CD14-positive monocyte (primary cell): Measurements from ENCODE around the gene MEGF6. TPM values are rescaled to one million over a fixed set of nuclear protein-coding genes. Genes with fewer than 3 reads are reported as not detected.

Source experiments
- DNase-seq, 3 donors: peaks; one replicate each; pipeline ENCODE4 v3.0.0-alpha.2; 2011 to 2022
- H2AFZ ChIP-seq: 2 replicates; pipeline ENCODE4 v1.6.0; 2012; ENCODE audit warnings: mild to moderate bottlenecking, low read depth, low read length, inconsistent platforms; ENCODE audit not compliant: insufficient read depth, poor library complexity, severe bottlenecking
- H3K27ac ChIP-seq, 2 donors: 1 replicate in 1 of 2; 2 replicates in 1 of 2; pipeline ENCODE4 v1.5.1; 2012 to 2013; ENCODE audit warnings: low read length in 2 of 2, control low read depth in 1 of 2, inconsistent platforms in 1 of 2, low read depth in 1 of 2, mild to moderate bottlenecking in 1 of 2
- H3K27me3 ChIP-seq, 2 donors: one replicate each; pipeline versions ENCODE4 v1.6.0 to v1.6.1; 2011 to 2013; ENCODE audit warnings: low read length in 2 of 2; ENCODE audit not compliant: control insufficient read depth in 2 of 2, insufficient read depth in 2 of 2
- H3K36me3 ChIP-seq, 2 donors: replicated peaks in 1 of 2; 1 replicate in 1 of 2; 2 replicates in 1 of 2; pipeline versions ENCODE4 v1.5.1 to v1.6.1; 2012 to 2013; ENCODE audit warnings: low read length in 2 of 2, control low read depth in 1 of 2, inconsistent platforms in 1 of 2, mild to moderate bottlenecking in 1 of 2; ENCODE audit not compliant: insufficient read depth in 2 of 2, control insufficient read depth in 1 of 2
- H3K4me1 ChIP-seq, 2 donors: 1 replicate in 1 of 2; 2 replicates in 1 of 2; pipeline versions ENCODE4 v1.5.1 to v1.6.1; 2012 to 2013; ENCODE audit warnings: low read length in 2 of 2, control low read depth in 1 of 2, inconsistent platforms in 1 of 2, mild to moderate bottlenecking in 1 of 2, moderate library complexity in 1 of 2; ENCODE audit not compliant: insufficient read depth in 2 of 2, control insufficient read depth in 1 of 2
- H3K4me2 ChIP-seq: replicated peaks from 2 replicates; pipeline ENCODE3; 2012; ENCODE audit warnings: low read length, moderate library complexity, mild to moderate bottlenecking; ENCODE audit not compliant: poor library complexity, severe bottlenecking; ENCODE audit errors: extremely low read depth
- H3K4me3 ChIP-seq, 3 experiments: fragments of 200-600 bp in 1 of 3; sonication (generic) in 1 of 3; replicated peaks in 1 of 3; 1 replicate in 2 of 3; 2 replicates in 1 of 3; pipeline ENCODE4 v1.5.1; 2011 to 2013; ENCODE audit warnings: low read length in 3 of 3, mild to moderate bottlenecking in 3 of 3, control low read depth in 2 of 3, low read depth in 2 of 3, inconsistent platforms in 1 of 3, moderate library complexity in 1 of 3
- H3K79me2 ChIP-seq: 2 replicates; pipeline ENCODE4 v1.6.0; 2012; ENCODE audit warnings: mild to moderate bottlenecking, control low read depth, inconsistent platforms, low read length, moderate library complexity; ENCODE audit not compliant: insufficient read depth
- H3K9ac ChIP-seq: 2 replicates; pipeline ENCODE4 v1.6.0; 2017; ENCODE audit warnings: low read length, mild to moderate bottlenecking; ENCODE audit not compliant: insufficient read depth, poor library complexity, severe bottlenecking
- H3K9me3 ChIP-seq, 2 donors: replicated peaks in 1 of 2; 1 replicate in 1 of 2; 2 replicates in 1 of 2; pipeline versions ENCODE4 v1.5.1 to v1.6.1; 2012 to 2013; ENCODE audit warnings: low read length in 2 of 2, control low read depth in 1 of 2; ENCODE audit not compliant: control insufficient read depth in 1 of 2, insufficient read depth in 1 of 2
- H4K20me1 ChIP-seq: 2 replicates; pipeline ENCODE4 v1.6.0; 2012; ENCODE audit warnings: mild to moderate bottlenecking, low read length, control low read depth, moderate library complexity; ENCODE audit not compliant: insufficient read depth
- H3K27ac Mint-ChIP-seq, 7 donors: one replicate each; pipeline ENCODE4 v1.8.0; 2020; ENCODE audit warnings: mild to moderate bottlenecking in 7 of 7, mixed read lengths in 7 of 7, moderate library complexity in 6 of 7, inconsistent platforms in 2 of 7
- H3K27me3 Mint-ChIP-seq, 3 donors: one replicate each; pipeline ENCODE4 v1.8.0; 2021 to 2022; ENCODE audit warnings: low read depth in 3 of 3, mild to moderate bottlenecking in 3 of 3, mixed read lengths in 3 of 3, moderate library complexity in 3 of 3, inconsistent platforms in 1 of 3
- H3K36me3 Mint-ChIP-seq, 2 donors: one replicate each; pipeline ENCODE4 v1.8.0; 2020; ENCODE audit warnings: mixed read lengths in 2 of 2, inconsistent platforms in 1 of 2, mild to moderate bottlenecking in 1 of 2
- H3K4me1 Mint-ChIP-seq: one replicate; pipeline ENCODE4 v1.8.0; 2020; ENCODE audit warnings: mild to moderate bottlenecking, mixed read lengths
- H3K4me3 Mint-ChIP-seq, 2 donors: one replicate each; pipeline ENCODE4 v1.8.0; 2020; ENCODE audit warnings: mild to moderate bottlenecking in 2 of 2, mixed read lengths in 2 of 2, moderate library complexity in 1 of 2
- H3K9me3 Mint-ChIP-seq, 7 donors: one replicate each; pipeline ENCODE4 v1.8.0; 2020 to 2022; ENCODE audit warnings: mixed read lengths in 7 of 7, mild to moderate bottlenecking in 6 of 7, moderate library complexity in 6 of 7, inconsistent platforms in 2 of 7
- WGBS: methylation state at CpG from one replicate; pipeline ENCODE4 v1.1.5; 2013; ENCODE audit warnings: missing lambda C conversion rate; ENCODE audit not compliant: insufficient coverage; 5-methylcytosine and 5-hydroxymethylcytosine counted together
- intact Hi-C, 2 donors: fragments of 100-400 bp; cut with micrococcal nuclease; formaldehyde crosslinking; loops; one replicate each; pipeline versions ENCODE4 v1.15.0 to v1.15.1; 2023
- polyA plus RNA-seq, 3 donors: library from polyadenylated mRNA; depleted of rRNA in 1 of 3; unstranded in 2 of 3; stranded (reverse) in 1 of 3; fragments of 300-500 nt in 2 of 3; fragments of >200 nt in 1 of 3; fragmentation: Illumina TruSeq in 2 of 3; gene quantifications; 1 replicate in 2 of 3; 2 replicates in 1 of 3; pipeline ENCODE4 v1.2.3, GENCODE V29; 2012 to 2021
- TF ChIP-seq, protein P1 (sequence below): fragments of 200-600 bp; IDR thresholded peaks from one replicate; pipeline ENCODE4 v1.8.0; 2022; ENCODE audit warnings: antibody characterized with exemption, mild to moderate bottlenecking

MEGF6 gene
- polyA plus RNA-seq, 3 donors = 0.39 to 3.8 (median 1.2) TPM

DNA sequence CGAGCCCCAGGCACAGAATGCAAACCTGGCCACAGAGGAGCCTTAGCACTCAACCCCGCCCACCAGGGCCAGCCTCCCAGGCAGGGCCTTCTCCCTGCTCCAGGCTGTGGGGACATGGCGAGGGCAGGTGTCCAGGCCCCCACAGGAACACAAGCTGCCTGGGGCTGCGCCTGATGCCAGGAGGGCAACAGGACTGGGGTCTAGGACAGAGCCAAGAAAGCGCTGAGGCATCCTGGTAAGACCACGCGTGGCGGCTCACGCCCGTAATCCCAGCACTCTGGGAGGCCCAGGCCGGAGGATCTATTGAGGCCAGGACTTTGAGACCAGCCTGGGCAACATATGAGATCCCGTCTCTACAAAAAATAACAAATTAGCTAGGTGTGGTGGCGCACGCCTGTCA is 59.1 kb downstream of the MEGF6 start:
- no peaks in the 10 kb centered on the region for H4K20me1 ChIP-seq
- 95% methylated on average over 14 of the region's 14 CpGs for WGBS
- H3K9me3 ChIP-seq = no peaks in the 10 kb centered on the region
- H3K27ac ChIP-seq = no peak overlapping the region
- Mint-ChIP-seq H3K9me3 (no peaks in the 10 kb centered on the region), H3K36me3 (no peaks in the 10 kb centered on the region), H3K4me1 (no peaks in the 10 kb centered on the region), H3K27me3 (peaks cover 0 to 3% (median 3%) of the 10 kb centered on the region in 3 donors), H3K27ac (no peak overlapping the region), H3K4me3 (no peak overlapping the region)
- no peaks in the 10 kb centered on the region for H3K79me2 ChIP-seq
- TF ChIP-seq, protein P1, sequence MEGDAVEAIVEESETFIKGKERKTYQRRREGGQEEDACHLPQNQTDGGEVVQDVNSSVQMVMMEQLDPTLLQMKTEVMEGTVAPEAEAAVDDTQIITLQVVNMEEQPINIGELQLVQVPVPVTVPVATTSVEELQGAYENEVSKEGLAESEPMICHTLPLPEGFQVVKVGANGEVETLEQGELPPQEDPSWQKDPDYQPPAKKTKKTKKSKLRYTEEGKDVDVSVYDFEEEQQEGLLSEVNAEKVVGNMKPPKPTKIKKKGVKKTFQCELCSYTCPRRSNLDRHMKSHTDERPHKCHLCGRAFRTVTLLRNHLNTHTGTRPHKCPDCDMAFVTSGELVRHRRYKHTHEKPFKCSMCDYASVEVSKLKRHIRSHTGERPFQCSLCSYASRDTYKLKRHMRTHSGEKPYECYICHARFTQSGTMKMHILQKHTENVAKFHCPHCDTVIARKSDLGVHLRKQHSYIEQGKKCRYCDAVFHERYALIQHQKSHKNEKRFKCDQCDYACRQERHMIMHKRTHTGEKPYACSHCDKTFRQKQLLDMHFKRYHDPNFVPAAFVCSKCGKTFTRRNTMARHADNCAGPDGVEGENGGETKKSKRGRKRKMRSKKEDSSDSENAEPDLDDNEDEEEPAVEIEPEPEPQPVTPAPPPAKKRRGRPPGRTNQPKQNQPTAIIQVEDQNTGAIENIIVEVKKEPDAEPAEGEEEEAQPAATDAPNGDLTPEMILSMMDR = no peak
- H2AFZ ChIP-seq = no peak overlapping the region
- no peak overlapping the region for H3K4me2 ChIP-seq
- no peaks in the 10 kb centered on the region for H3K36me3 ChIP-seq
- H3K9ac ChIP-seq = no peak overlapping the region
- no peak for DNase-seq
- H3K4me1 ChIP-seq = no peaks in the 10 kb centered on the region
- H3K27me3 ChIP-seq = no peaks in the 10 kb centered on the region
- no peak overlapping the region for H3K4me3 ChIP-seq
- intact Hi-C loops = no loop called here

DNA sequence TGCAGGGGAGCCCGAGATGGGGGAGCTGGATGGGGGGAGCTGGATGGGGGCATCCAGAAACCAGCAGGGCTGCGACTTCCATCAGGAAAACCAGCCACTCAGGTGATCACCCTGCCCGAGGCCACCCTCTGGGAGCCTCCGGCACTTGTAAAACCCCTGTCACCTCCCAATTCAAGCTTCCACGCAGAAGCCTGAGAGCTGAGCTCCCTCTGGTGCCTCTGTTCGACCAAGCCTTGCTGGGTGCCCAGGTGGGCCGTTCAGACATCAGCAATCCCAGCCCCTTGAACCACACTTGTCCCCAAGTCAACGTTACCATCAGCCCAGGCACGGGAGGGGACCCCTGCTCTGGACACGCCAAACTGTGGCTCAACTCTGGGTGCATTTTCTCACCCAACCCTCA is 59.6 kb downstream of the MEGF6 start:
- no peak overlapping the region for H3K4me3 Mint-ChIP-seq
- intact Hi-C loops = no loop called here
- DNase-seq = no peak

More for the DNA sequence above, 59.6 kb downstream of the MEGF6 start:
- H3K36me3 ChIP-seq = no peaks in the 10 kb centered on the region
- no peak overlapping the region for H3K27ac ChIP-seq
- no peak overlapping the region for H3K4me3 ChIP-seq
- no peak overlapping the region for H3K9ac ChIP-seq
- Mint-ChIP-seq H3K27me3 (peaks cover 0 to 3% (median 3%) of the 10 kb centered on the region in 3 donors), H3K4me1 (no peaks in the 10 kb centered on the region), H3K27ac (no peak overlapping the region), H3K36me3 (no peaks in the 10 kb centered on the region), H3K9me3 (no peaks in the 10 kb centered on the region)
- H2AFZ ChIP-seq = no peak overlapping the region
- TF ChIP-seq, protein P1 = no peak
- H4K20me1 ChIP-seq = no peaks in the 10 kb centered on the region
- no peaks in the 10 kb centered on the region for H3K79me2 ChIP-seq
- H3K4me2 ChIP-seq = no peak overlapping the region
- H3K9me3 ChIP-seq = no peaks in the 10 kb centered on the region
- WGBS = 94% methylated on average over 8 of the region's 10 CpGs
- no peaks in the 10 kb centered on the region for H3K27me3 ChIP-seq
- H3K4me1 ChIP-seq = no peaks in the 10 kb centered on the region
